SK-N-SH (cell line): Measurements from ENCODE around the gene COLEC12. TPM values are rescaled to one million over a fixed set of nuclear protein-coding genes. Genes with fewer than 3 reads are reported as not detected.

Experiments
- CTCF ChIA-PET: fragments of 300-600, 350-600 bp; formaldehyde crosslinking; extraction: SDS; loops from one replicate; lab custom pipeline; 2021; lab: Yijun Ruan, JAX
- POLR2A ChIA-PET: fragments of 350-600 bp; sonication (Branson Sonifier 250); formaldehyde crosslinking; extraction: SDS; loops from one replicate; lab custom pipeline; 2020; ENCODE audit warnings: antibody characterized with exemption, inconsistent platforms; lab: Yijun Ruan, JAX
- DNase-seq: peaks from one replicate; pipeline ENCODE4 v3.0.0; 2012
- H2AFZ ChIP-seq: fragments of 200-600 bp; sonication (generic); 2 replicates; pipeline ENCODE4 v1.8.1; 2016; ENCODE audit warnings: antibody characterized with exemption, mild to moderate bottlenecking, low read depth
- H3F3A ChIP-seq: fragments of 200-600 bp; sonication (generic); replicated peaks from 2 replicates; pipeline ENCODE3; 2016; ENCODE audit warnings: antibody characterized with exemption, mild to moderate bottlenecking; ENCODE audit not compliant: insufficient read depth
- H3K27ac ChIP-seq, 2 experiments: fragments of 200-500 bp in 1 of 2; fragments of 200-600 bp in 1 of 2; sonication (Bioruptor generic) in 1 of 2; sonication (generic), shearing (Covaris generic) in 1 of 2; 2 replicates each; pipeline versions ENCODE4 v1.5.1 to v1.6.1; 2014 to 2016; ENCODE audit warnings: low read depth in 2 of 2, inconsistent platforms in 1 of 2, low read length in 1 of 2, mild to moderate bottlenecking in 1 of 2, mixed read lengths in 1 of 2
- H3K27me3 ChIP-seq: fragments of 200-600 bp; sonication (generic), shearing (Covaris generic); 2 replicates; pipeline ENCODE4 v1.6.1; 2016; ENCODE audit warnings: mixed run types; ENCODE audit not compliant: insufficient read depth
- H3K36me3 ChIP-seq, 2 experiments: fragments of 200-500 bp in 1 of 2; fragments of 200-600 bp in 1 of 2; sonication (Bioruptor generic) in 1 of 2; sonication (generic) in 1 of 2; replicated peaks in 1 of 2; 2 replicates each; pipeline versions ENCODE3 to v1.5.1; 2014 to 2016; ENCODE audit warnings: low read length in 1 of 2, mild to moderate bottlenecking in 1 of 2; ENCODE audit not compliant: insufficient read depth in 2 of 2, control insufficient read depth in 1 of 2
- H3K4me1 ChIP-seq, 2 experiments: fragments of 200-500 bp in 1 of 2; fragments of 200-600 bp in 1 of 2; sonication (Bioruptor generic) in 1 of 2; sonication (generic), shearing (Covaris generic) in 1 of 2; 2 replicates each; pipeline versions ENCODE4 v1.5.1 to v1.6.1; 2014 to 2016; ENCODE audit warnings: low read depth in 1 of 2, low read length in 1 of 2, mixed run types in 1 of 2; ENCODE audit not compliant: insufficient read depth in 2 of 2, control insufficient read depth in 1 of 2
- H3K4me2 ChIP-seq: fragments of 200-600 bp; sonication (generic), shearing (Covaris generic); 2 replicates; pipeline ENCODE4 v1.6.1; 2017; ENCODE audit warnings: mixed run types
- H3K4me3 ChIP-seq, 2 experiments: fragments of 200-500 bp in 1 of 2; fragments of 200-600 bp in 1 of 2; sonication (Bioruptor generic) in 1 of 2; sonication (generic), shearing (Covaris generic) in 1 of 2; 2 replicates each; pipeline versions ENCODE4 v1.5.1 to v1.8.1; 2014 to 2016; ENCODE audit warnings: low read depth in 2 of 2, inconsistent platforms in 1 of 2, low read length in 1 of 2, mild to moderate bottlenecking in 1 of 2, mixed read lengths in 1 of 2, moderate library complexity in 1 of 2
- H3K79me2 ChIP-seq: fragments of 200-600 bp; sonication (generic); 2 replicates; pipeline ENCODE4 v1.8.1; 2017; ENCODE audit warnings: mild to moderate bottlenecking; ENCODE audit not compliant: insufficient read depth
- H3K9ac ChIP-seq: fragments of 200-600 bp; sonication (generic); 2 replicates; pipeline ENCODE4 v1.6.1; 2017; ENCODE audit warnings: mixed run types
- H3K9me2 ChIP-seq: fragments of 200-600 bp; sonication (generic); 2 replicates; pipeline ENCODE4 v1.6.1; 2017; ENCODE audit warnings: mixed run types
- H3K9me3 ChIP-seq: fragments of 200-600 bp; sonication (generic); 2 replicates; pipeline ENCODE4 v1.6.1; 2017; ENCODE audit warnings: mixed run types, mild to moderate bottlenecking, moderate library complexity
- H4K20me1 ChIP-seq: fragments of 200-600 bp; sonication (generic); 2 replicates; pipeline ENCODE4 v1.6.1; 2017; ENCODE audit warnings: mild to moderate bottlenecking, mixed run types; ENCODE audit not compliant: insufficient read depth
- CTCF ChIP-seq: fragments of 200-600 bp; sonication (generic); IDR thresholded peaks from 2 replicates; pipeline ENCODE4 v1.6.1; 2017; ENCODE audit warnings: antibody characterized with exemption, mild to moderate bottlenecking, moderate library complexity
- EP300 ChIP-seq, 2 experiments: IDR thresholded peaks; 2 replicates each; pipeline versions ENCODE4 v1.4.0 to v1.6.1; 2012; ENCODE audit warnings: borderline replicate concordance in 1 of 2, low read depth in 1 of 2, low read length in 1 of 2
- EZH2phosphoT487 ChIP-seq: fragments of 200-600 bp; sonication (generic); IDR thresholded peaks from 2 replicates; pipeline ENCODE4 v1.6.1; 2017; ENCODE audit warnings: low read depth, mixed run types, mild to moderate bottlenecking, antibody characterized with exemption, moderate library complexity, borderline replicate concordance
- FOXM1 ChIP-seq: IDR thresholded peaks from 2 replicates; pipeline ENCODE4 v1.4.0; 2012; ENCODE audit warnings: low read depth, mild to moderate bottlenecking
- GATA2 ChIP-seq: sonication (generic); formaldehyde crosslinking; IDR thresholded peaks from 2 replicates; pipeline ENCODE4 v1.5.0; 2020; ENCODE audit warnings: mild to moderate bottlenecking, missing genetic modification reagents
- POLR2AphosphoS5 ChIP-seq: IDR thresholded peaks from 2 replicates; pipeline ENCODE4 v1.6.1; 2012; ENCODE audit warnings: low read depth, low read length
- USF1 ChIP-seq: IDR thresholded peaks from 2 replicates; pipeline ENCODE4 v1.4.0; 2012; ENCODE audit warnings: low read depth, borderline replicate concordance
- WGBS: methylation state at CpG from one replicate; pipeline ENCODE4 v1.1.6; 2017; ENCODE audit warnings: low lambda C conversion rate; 5-methylcytosine and 5-hydroxymethylcytosine counted together
- polyA plus RNA-seq, 3 experiments: library from polyadenylated mRNA; depleted of rRNA; stranded (reverse); fragments of >200 nt; gene quantifications; 2 replicates each; pipeline ENCODE4 v1.2.3, GENCODE V29; 2012
- TF ChIP-seq, protein P1 (sequence below): fragments of 150-350 bp; IDR thresholded peaks from 2 replicates; pipeline ENCODE4 v1.6.1; 2016; ENCODE audit warnings: mild to moderate bottlenecking, low read depth, low read length
- TF ChIP-seq, protein P2 (sequence below): fragments of 150-350 bp; IDR thresholded peaks from 2 replicates; pipeline ENCODE4 v1.6.1; 2017; ENCODE audit warnings: antibody characterized with exemption, low read length, low read depth, borderline replicate concordance
- TF ChIP-seq, protein P3 (sequence below): IDR thresholded peaks from 2 replicates; pipeline ENCODE4 v1.4.0; 2012; ENCODE audit warnings: low read depth
- TF ChIP-seq, protein P4 (sequence below): IDR thresholded peaks from 2 replicates; pipeline ENCODE4; 2012

The COLEC12 gene
- polyA plus RNA-seq, 1 of the 3 experiments (the other 2 are of a cell fraction), result 41.2 TPM

DNA sequence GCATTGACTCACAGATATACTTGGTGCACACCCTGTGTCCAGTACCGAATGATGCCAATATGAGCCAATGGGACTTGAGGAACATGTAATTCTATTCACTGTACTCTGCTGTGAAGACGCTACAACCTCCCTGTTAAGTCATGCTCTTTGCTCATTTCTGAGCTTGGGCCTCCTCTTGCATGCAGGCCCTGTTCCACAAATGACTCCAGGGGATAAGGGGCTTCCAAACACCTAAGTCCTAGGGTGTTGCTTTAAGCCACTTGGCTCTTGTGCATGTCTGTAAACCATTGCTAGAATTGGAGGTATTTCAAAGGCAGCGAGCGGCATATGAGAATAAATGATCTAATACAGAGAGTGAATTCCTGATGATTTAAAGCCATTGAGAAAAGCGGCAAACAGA lies 126.7 kb downstream of the COLEC12 start:
- Histone ChIP-seq H3K4me2 (no peak overlapping the region), H3K4me3 (no peak overlapping the region), H3K36me3 (no peaks in the 10 kb centered on the region), H3K79me2 (no peaks in the 10 kb centered on the region), H3K27me3 (no peaks in the 10 kb centered on the region), H3F3A (no peaks in the 10 kb centered on the region), H3K27ac (no peak overlapping the region), H3K9ac (no peak overlapping the region), H3K4me1 (peaks cover 0 to 31% of the 10 kb centered on the region in 2 experiments; a peak in 2 of 4 replicates), H3K9me2 (no peaks in the 10 kb centered on the region), H3K9me3 (no peaks in the 10 kb centered on the region), H2AFZ (no peak overlapping the region), H4K20me1 (no peaks in the 10 kb centered on the region)
- TF ChIP-seq FOXM1 (no peak), EP300 (IDR thresholded peaks at IDR 0.05; ENCODE audit: borderline replicate concordance in 1 of 2, low read depth in 1 of 2, low read length in 1 of 2) (no peak), POLR2AphosphoS5 (no peak), EZH2phosphoT487 (no peak), CTCF (no peak), GATA2 (CRISPR knock-in tag) (no peak), USF1 (no peak)
- TF ChIP-seq, protein P1, sequence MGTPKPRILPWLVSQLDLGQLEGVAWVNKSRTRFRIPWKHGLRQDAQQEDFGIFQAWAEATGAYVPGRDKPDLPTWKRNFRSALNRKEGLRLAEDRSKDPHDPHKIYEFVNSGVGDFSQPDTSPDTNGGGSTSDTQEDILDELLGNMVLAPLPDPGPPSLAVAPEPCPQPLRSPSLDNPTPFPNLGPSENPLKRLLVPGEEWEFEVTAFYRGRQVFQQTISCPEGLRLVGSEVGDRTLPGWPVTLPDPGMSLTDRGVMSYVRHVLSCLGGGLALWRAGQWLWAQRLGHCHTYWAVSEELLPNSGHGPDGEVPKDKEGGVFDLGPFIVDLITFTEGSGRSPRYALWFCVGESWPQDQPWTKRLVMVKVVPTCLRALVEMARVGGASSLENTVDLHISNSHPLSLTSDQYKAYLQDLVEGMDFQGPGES, result no peak
- TF ChIP-seq, protein P2, sequence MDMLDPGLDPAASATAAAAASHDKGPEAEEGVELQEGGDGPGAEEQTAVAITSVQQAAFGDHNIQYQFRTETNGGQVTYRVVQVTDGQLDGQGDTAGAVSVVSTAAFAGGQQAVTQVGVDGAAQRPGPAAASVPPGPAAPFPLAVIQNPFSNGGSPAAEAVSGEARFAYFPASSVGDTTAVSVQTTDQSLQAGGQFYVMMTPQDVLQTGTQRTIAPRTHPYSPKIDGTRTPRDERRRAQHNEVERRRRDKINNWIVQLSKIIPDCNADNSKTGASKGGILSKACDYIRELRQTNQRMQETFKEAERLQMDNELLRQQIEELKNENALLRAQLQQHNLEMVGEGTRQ, result no peak
- TF ChIP-seq, protein P3, sequence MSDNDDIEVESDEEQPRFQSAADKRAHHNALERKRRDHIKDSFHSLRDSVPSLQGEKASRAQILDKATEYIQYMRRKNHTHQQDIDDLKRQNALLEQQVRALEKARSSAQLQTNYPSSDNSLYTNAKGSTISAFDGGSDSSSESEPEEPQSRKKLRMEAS, result no peak
- TF ChIP-seq, protein P4, sequence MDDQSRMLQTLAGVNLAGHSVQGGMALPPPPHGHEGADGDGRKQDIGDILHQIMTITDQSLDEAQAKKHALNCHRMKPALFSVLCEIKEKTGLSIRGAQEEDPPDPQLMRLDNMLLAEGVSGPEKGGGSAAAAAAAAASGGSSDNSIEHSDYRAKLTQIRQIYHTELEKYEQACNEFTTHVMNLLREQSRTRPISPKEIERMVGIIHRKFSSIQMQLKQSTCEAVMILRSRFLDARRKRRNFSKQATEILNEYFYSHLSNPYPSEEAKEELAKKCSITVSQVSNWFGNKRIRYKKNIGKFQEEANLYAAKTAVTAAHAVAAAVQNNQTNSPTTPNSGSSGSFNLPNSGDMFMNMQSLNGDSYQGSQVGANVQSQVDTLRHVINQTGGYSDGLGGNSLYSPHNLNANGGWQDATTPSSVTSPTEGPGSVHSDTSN, result no peak
- 89% methylated on average over 5 of the region's 5 CpGs for WGBS
- ChIA-PET POLR2A (no interaction called here), CTCF (interaction anchor here (0.8 kb wide), 1 partner anchor 21 kb away, joined by 3 read pairs; no protein-coding TSS in a partner anchor)
- no peak for DNase-seq
